Measurements from ENCODE around the gene FBP1.

The FBP1 gene

DNA sequence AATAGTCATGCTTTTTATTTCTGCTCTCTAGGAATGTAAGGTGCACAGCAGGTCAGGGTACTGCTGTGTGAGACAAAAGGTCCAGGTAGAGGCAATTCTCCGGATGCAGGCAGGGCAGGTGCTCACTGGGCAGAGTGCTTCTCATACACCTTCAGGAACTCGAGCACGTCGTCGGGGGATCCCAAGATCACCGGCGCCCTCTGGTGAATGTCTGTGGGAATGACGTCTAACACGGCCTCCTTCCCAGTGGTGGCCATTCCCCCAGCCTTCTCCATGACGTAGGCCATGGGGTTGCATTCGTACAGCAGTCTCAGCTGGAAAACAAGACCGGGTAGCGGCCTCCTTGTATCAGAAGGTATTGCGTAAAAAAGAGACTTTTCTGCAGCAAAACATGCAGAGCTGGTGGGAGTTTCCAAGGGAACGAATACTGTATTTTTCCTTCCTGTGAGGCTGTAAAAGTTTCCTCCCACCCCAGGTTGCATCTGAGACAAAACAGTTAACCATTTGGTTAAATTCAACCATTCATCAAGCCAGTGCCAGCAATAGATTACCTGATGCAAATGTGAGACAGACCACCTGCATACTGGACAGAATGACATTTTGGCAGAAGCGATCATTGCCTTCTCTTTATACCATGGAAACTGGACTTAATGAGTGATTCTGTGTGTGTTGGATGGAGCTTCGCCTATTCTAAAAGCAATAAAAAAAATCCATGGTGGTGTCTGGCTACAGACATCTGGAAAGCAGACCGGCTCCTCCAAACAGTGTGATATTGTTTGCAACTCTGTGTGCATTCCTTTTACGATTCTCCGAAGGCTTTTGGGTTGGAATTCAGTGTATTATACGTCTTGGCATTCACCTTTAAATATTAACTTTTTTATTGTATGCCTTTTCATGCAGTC lies 35.8 kb downstream of the FBP1 start:
- H3K4me2 ChIP-seq (ENCODE audit: low read length), result peak overlapping the region; percentile 16; the same call in 1 of the 2 replicates
- H3K9ac ChIP-seq (ENCODE audit: low read length), result no peak overlapping the region
- H2AFZ ChIP-seq (ENCODE audit: low read length), result no peak overlapping the region
- no peaks in the 10 kb centered on the region for H3K27me3 ChIP-seq (ENCODE audit: insufficient read depth, low read length)
- H3K9me2 ChIP-seq (ENCODE audit: low read depth, low read length), result no peaks in the 10 kb centered on the region
- no peaks in the 10 kb centered on the region for H3K36me3 ChIP-seq (ENCODE audit: insufficient read depth, low read length)
- TF ChIP-seq, protein P1, sequence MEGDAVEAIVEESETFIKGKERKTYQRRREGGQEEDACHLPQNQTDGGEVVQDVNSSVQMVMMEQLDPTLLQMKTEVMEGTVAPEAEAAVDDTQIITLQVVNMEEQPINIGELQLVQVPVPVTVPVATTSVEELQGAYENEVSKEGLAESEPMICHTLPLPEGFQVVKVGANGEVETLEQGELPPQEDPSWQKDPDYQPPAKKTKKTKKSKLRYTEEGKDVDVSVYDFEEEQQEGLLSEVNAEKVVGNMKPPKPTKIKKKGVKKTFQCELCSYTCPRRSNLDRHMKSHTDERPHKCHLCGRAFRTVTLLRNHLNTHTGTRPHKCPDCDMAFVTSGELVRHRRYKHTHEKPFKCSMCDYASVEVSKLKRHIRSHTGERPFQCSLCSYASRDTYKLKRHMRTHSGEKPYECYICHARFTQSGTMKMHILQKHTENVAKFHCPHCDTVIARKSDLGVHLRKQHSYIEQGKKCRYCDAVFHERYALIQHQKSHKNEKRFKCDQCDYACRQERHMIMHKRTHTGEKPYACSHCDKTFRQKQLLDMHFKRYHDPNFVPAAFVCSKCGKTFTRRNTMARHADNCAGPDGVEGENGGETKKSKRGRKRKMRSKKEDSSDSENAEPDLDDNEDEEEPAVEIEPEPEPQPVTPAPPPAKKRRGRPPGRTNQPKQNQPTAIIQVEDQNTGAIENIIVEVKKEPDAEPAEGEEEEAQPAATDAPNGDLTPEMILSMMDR (IDR thresholded peaks at IDR 0.05; ENCODE audit: low read length), result peak; percentile 76
- no peak for TF ChIP-seq EZH2 (IDR thresholded peaks at IDR 0.05; ENCODE audit: borderline replicate concordance, low read length)
- no peaks in the 10 kb centered on the region for H4K20me1 ChIP-seq (ENCODE audit: insufficient read depth, low read length)
- no peaks in the 10 kb centered on the region for H3K79me2 ChIP-seq (ENCODE audit: insufficient read depth, low read length)
- H3F3A ChIP-seq (ENCODE audit: insufficient read depth, low read length), result no peaks in the 10 kb centered on the region
- H3K4me1 ChIP-seq (ENCODE audit: insufficient read depth, low read length, severe bottlenecking), result peaks cover 53% of the 10 kb centered on the region
- H3K9me3 ChIP-seq (ENCODE audit: low read length), result no peaks in the 10 kb centered on the region
- peak overlapping the region; percentile 1 for H3K27ac ChIP-seq (ENCODE audit: low read depth, low read length, poor library complexity, severe bottlenecking)
- H3K4me3 ChIP-seq (ENCODE audit: low read depth, low read length, poor library complexity, severe bottlenecking), result no peak overlapping the region

DNA sequence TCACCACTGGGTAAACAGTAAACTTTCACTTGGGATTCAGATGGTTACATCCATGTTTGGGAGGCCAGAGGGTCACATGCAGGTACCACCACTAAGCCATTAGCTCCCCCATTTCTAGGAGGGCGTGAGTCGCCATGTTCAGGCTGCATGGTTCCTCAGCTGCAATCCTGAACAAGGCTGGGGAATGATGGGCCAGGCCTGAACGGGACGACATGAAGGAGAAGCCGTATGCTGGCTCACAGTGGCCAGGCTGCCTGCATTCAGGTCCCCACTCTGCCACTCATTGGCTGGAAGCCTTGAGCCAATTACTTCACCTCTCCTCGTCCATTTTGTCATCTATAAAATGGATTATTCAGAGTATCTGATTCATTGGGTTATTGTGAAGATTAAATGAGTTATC lies 36.7 kb downstream of the FBP1 start:
- Histone ChIP-seq H4K20me1 (ENCODE audit: insufficient read depth, low read length) (no peaks in the 10 kb centered on the region), H3K9me2 (ENCODE audit: low read depth, low read length) (no peaks in the 10 kb centered on the region), H3K4me2 (ENCODE audit: low read length) (no peak overlapping the region)

DNA sequence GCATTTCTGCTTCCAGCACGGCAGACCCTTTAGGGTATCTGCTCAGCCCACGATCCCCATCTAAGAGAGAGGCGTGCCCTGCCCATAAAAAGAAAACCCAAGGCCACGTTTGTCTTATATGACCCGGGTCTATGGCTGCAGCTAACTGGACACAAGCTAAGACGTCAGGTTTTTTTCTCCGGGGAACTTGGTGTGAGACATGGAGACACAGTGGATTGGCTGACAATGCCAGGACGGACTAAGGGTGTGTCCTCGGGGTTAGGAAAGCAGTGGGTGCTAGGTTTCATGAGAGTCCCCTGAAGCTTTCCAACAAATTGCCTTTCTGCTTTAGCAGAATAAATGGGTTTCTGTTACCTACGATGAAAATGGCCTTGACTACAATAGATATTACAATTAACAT lies 38.6 kb downstream of the FBP1 start:
- H3K9me3 ChIP-seq (ENCODE audit: low read length), result no peaks in the 10 kb centered on the region
- TF ChIP-seq, protein P1 (IDR thresholded peaks at IDR 0.05; ENCODE audit: low read length), result no peak
- TF ChIP-seq EZH2 (IDR thresholded peaks at IDR 0.05; ENCODE audit: borderline replicate concordance, low read length), result no peak
- H3K9ac ChIP-seq (ENCODE audit: low read length), result no peak overlapping the region
- no peak overlapping the region for H2AFZ ChIP-seq (ENCODE audit: low read length)
- no peaks in the 10 kb centered on the region for H4K20me1 ChIP-seq (ENCODE audit: insufficient read depth, low read length)
- no peaks in the 10 kb centered on the region for H3K79me2 ChIP-seq (ENCODE audit: insufficient read depth, low read length)
- no peaks in the 10 kb centered on the region for H3K9me2 ChIP-seq (ENCODE audit: low read depth, low read length)
- H3K27me3 ChIP-seq (ENCODE audit: insufficient read depth, low read length), result no peaks in the 10 kb centered on the region
- H3K4me1 ChIP-seq (ENCODE audit: insufficient read depth, low read length, severe bottlenecking), result peaks cover 34% of the 10 kb centered on the region
- H3F3A ChIP-seq (ENCODE audit: insufficient read depth, low read length), result no peaks in the 10 kb centered on the region
- no peak overlapping the region for H3K4me3 ChIP-seq (ENCODE audit: low read depth, low read length, poor library complexity, severe bottlenecking)
- H3K4me2 ChIP-seq (ENCODE audit: low read length), result no peak overlapping the region
- H3K36me3 ChIP-seq (ENCODE audit: insufficient read depth, low read length), result no peaks in the 10 kb centered on the region
- H3K27ac ChIP-seq (ENCODE audit: low read depth, low read length, poor library complexity, severe bottlenecking), result peak overlapping the region; percentile 61

More for the DNA sequence above, 36.7 kb downstream of the FBP1 start:
- H3F3A ChIP-seq (ENCODE audit: insufficient read depth, low read length), result no peaks in the 10 kb centered on the region
- H3K27me3 ChIP-seq (ENCODE audit: insufficient read depth, low read length), result no peaks in the 10 kb centered on the region
- H3K27ac ChIP-seq (ENCODE audit: low read depth, low read length, poor library complexity, severe bottlenecking), result no peak overlapping the region
- no peak overlapping the region for H3K9ac ChIP-seq (ENCODE audit: low read length)
- peaks cover 46% of the 10 kb centered on the region for H3K4me1 ChIP-seq (ENCODE audit: insufficient read depth, low read length, severe bottlenecking)
- no peak overlapping the region for H3K4me3 ChIP-seq (ENCODE audit: low read depth, low read length, poor library complexity, severe bottlenecking)
- no peak for TF ChIP-seq EZH2 (IDR thresholded peaks at IDR 0.05; ENCODE audit: borderline replicate concordance, low read length)
- TF ChIP-seq, protein P1 (IDR thresholded peaks at IDR 0.05; ENCODE audit: low read length), result no peak
- no peaks in the 10 kb centered on the region for H3K9me3 ChIP-seq (ENCODE audit: low read length)
- H3K79me2 ChIP-seq (ENCODE audit: insufficient read depth, low read length), result no peaks in the 10 kb centered on the region
- H3K36me3 ChIP-seq (ENCODE audit: insufficient read depth, low read length), result no peaks in the 10 kb centered on the region
- H2AFZ ChIP-seq (ENCODE audit: low read length), result no peak overlapping the region

Measured in OCI-LY1 (cell line).